Transverse colon (tissue), 4 donors: ENCODE results near the gene FANCC. TPM values are rescaled to one million over a fixed set of nuclear protein-coding genes. Genes with fewer than 3 reads are reported as not detected.
A peak's percentile ranks its signal among the peaks of the same experiment; 100 is the strongest.

Experiments used
- DNase-seq: peaks from one replicate; pipeline ENCODE4 v3.0.0-alpha.2; 2019
- H3K27ac ChIP-seq, 4 donors: fragments of 200-600 bp; sonication (generic); 2 replicates each; pipeline ENCODE4 v1.5.1; 2016 to 2018; ENCODE audit warnings: inconsistent platforms in 4 of 4
- H3K27me3 ChIP-seq: fragments of 200-600 bp; sonication (generic); 2 replicates; pipeline ENCODE4 v1.5.1; 2017; ENCODE audit warnings: inconsistent platforms
- H3K36me3 ChIP-seq, 4 donors: fragments of 200-600 bp; sonication (generic); 2 replicates each; pipeline ENCODE4 v1.5.1; 2017 to 2019; ENCODE audit warnings: inconsistent platforms in 4 of 4
- H3K4me1 ChIP-seq, 4 donors: fragments of 200-600 bp; sonication (generic); 2 replicates each; pipeline ENCODE4 v1.5.1; 2017 to 2020; ENCODE audit warnings: inconsistent platforms in 4 of 4
- H3K4me3 ChIP-seq, 4 donors: fragments of 200-600 bp; sonication (generic); 1 replicate in 1 of 4; 2 replicates in 3 of 4; pipeline versions ENCODE4 v1.5.1 to v1.6.1; 2017 to 2019; ENCODE audit warnings: inconsistent platforms in 4 of 4
- H3K9me3 ChIP-seq, 2 donors: fragments of 200-600 bp; sonication (generic); 2 replicates each; pipeline ENCODE4 v1.5.1; 2017 to 2019; ENCODE audit warnings: inconsistent platforms in 2 of 2
- CTCF ChIP-seq, 5 experiments: fragments of 200-600 bp in 3 of 5; fragments of 450-650 bp in 2 of 5; sonication (generic) in 3 of 5; IDR thresholded peaks; 1 replicate in 2 of 5; 2 replicates in 3 of 5; pipeline ENCODE4 v1.5.1; 2016 to 2017; ENCODE audit warnings: antibody characterized with exemption in 5 of 5, inconsistent platforms in 3 of 5, mild to moderate bottlenecking in 2 of 5, moderate library complexity in 1 of 5
- EP300 ChIP-seq: sonication (generic); formaldehyde crosslinking; IDR thresholded peaks from one replicate; pipeline ENCODE4 v1.6.1; 2017; ENCODE audit warnings: antibody characterized with exemption, low read depth
- POLR2A ChIP-seq: fragments of 450-650 bp; IDR thresholded peaks from one replicate; pipeline ENCODE4 v1.6.1; 2016; ENCODE audit warnings: antibody characterized with exemption, mild to moderate bottlenecking, moderate library complexity
- POLR2AphosphoS5 ChIP-seq, 3 donors: sonication (generic); formaldehyde crosslinking; IDR thresholded peaks; one replicate each; pipeline ENCODE4 v1.6.1; 2016; ENCODE audit warnings: antibody characterized with exemption in 3 of 3
- WGBS, 2 donors: methylation state at CpG; one replicate each; pipeline ENCODE4 v1.1.5; 2018; ENCODE audit warnings: low coverage in 1 of 2; 5-methylcytosine and 5-hydroxymethylcytosine counted together
- in situ Hi-C, 4 donors: fragments of 200-750 bp; cut with MboI; loops; one replicate each; pipeline versions ENCODE4 v1.15.0 to v1.15.1; 2017; ENCODE audit warnings: low sequenced_read_pairs in 3 of 4, low pct_ligation_motif_present in 1 of 4, low pct_unique_long_range_greater_than_20kb in 1 of 4
- intact Hi-C: fragments of 100-400 bp; cut with DNase I; formaldehyde crosslinking; loops from one replicate; pipeline ENCODE4 v1.15.1; 2023; ENCODE audit warnings: low total_unique reads
- total RNA-seq, 4 donors: library from RNA; depleted of rRNA; stranded (reverse); fragments of >200 nt; gene quantifications; one replicate each; pipeline ENCODE4 v1.1.0, GENCODE V29; 2016

The FANCC gene
- total RNA-seq, 4 donors from 2014 or later: 4.0 to 10.3 (median 9.5) TPM

GRCh38 chr9:95073042-95073607 lies 244.4 kb downstream of the FANCC start:
- Histone ChIP-seq H3K4me1 (peaks cover 35 to 79% (median 68%) of the 10 kb centered on the region in 4 donors), H3K9me3 (no peaks in the 10 kb centered on the region), H3K36me3 (no peaks in the 10 kb centered on the region), H3K27me3 (no peaks in the 10 kb centered on the region), H3K27ac (peak overlapping the region; percentile 33 to 66 (median 51)), H3K4me3 (no peak overlapping the region)
- TF ChIP-seq CTCF (IDR thresholded peaks at IDR 0.05): peak in 2 of 5 experiments; percentile 10 to 20
- no peak for TF ChIP-seq EP300
- TF ChIP-seq POLR2A: no peak
- DNase-seq: no peak
- intact Hi-C loops (loop anchor here (10.0 kb wide), 1 partner anchor 48 kb away; no protein-coding TSS in a partner anchor), in situ Hi-C loops (no loop called here)
- whole genome bisulfite sequencing, 2 donors: 82% methylated on average over 18 of the region's 18 CpGs; no CpG with 5 or more reads in 1 of the 2 donors

GRCh38 chr9:95071925-95072324 lies 245.6 kb downstream of the FANCC start:
- in situ Hi-C loops (no loop called here), intact Hi-C loops (loop anchor here (10.0 kb wide), 1 partner anchor 47 kb away; no protein-coding TSS in a partner anchor)
- TF ChIP-seq EP300: no peak
- TF ChIP-seq POLR2AphosphoS5 (IDR thresholded peaks at IDR 0.05): no peak
- TF ChIP-seq POLR2A: no peak
- no peak for TF ChIP-seq CTCF (IDR thresholded peaks at IDR 0.05)
- H3K4me3 ChIP-seq: no peak overlapping the region
- peak overlapping the region; percentile 4 to 66 (median 51) for H3K27ac ChIP-seq
- H3K27me3 ChIP-seq: no peaks in the 10 kb centered on the region
- H3K9me3 ChIP-seq: no peaks in the 10 kb centered on the region
- H3K4me1 ChIP-seq: peaks cover 33 to 74% (median 60%) of the 10 kb centered on the region in 4 donors
- WGBS, 2 donors: 80% methylated on average over 1 to 5 of the region's 5 CpGs
- no peak for DNase-seq
- H3K36me3 ChIP-seq: peaks cover 0 to 6% (median 0%) of the 10 kb centered on the region in 4 donors

- H3K36me3 ChIP-seq: peaks cover 0 to 6% (median 0%) of the 10 kb centered on the region in 4 donors
- H3K4me3 ChIP-seq: no peak overlapping the region
- DNase-seq: no peak
- no peaks in the 10 kb centered on the region for H3K9me3 ChIP-seq
- WGBS, 2 donors: 73 to 83% methylated on average over 1 to 5 of the region's 5 CpGs
- intact Hi-C loops: loop anchor here (10.0 kb wide), 1 partner anchor 47 kb away; no protein-coding TSS in a partner anchor
- in situ Hi-C loops: no loop called here
- no peak for TF ChIP-seq CTCF (IDR thresholded peaks at IDR 0.05)
- TF ChIP-seq EP300: no peak
- TF ChIP-seq POLR2A: no peak
- no peak for TF ChIP-seq POLR2AphosphoS5 (IDR thresholded peaks at IDR 0.05)
- no peaks in the 10 kb centered on the region for H3K27me3 ChIP-seq
- H3K27ac ChIP-seq: peak overlapping the region; percentile 4 to 66 (median 51)
- H3K4me1 ChIP-seq: peaks cover 28 to 74% (median 60%) of the 10 kb centered on the region in 4 donors
These were observed 246.1 kb downstream of the FANCC start for GRCh38 chr9:95071450-95071849.

GRCh38 chr9:95070549-95071021 lies 246.9 kb downstream of the FANCC start:
- H3K27me3 ChIP-seq: no peaks in the 10 kb centered on the region
- no peak overlapping the region for H3K4me3 ChIP-seq
- H3K4me1 ChIP-seq: peaks cover 20 to 74% (median 55%) of the 10 kb centered on the region in 4 donors
- H3K36me3 ChIP-seq: peaks cover 0 to 6% (median 0%) of the 10 kb centered on the region in 4 donors
- intact Hi-C loops (loop anchor here (10.0 kb wide), 1 partner anchor 46 kb away; no protein-coding TSS in a partner anchor), in situ Hi-C loops (no loop called here)
- TF ChIP-seq POLR2AphosphoS5 (IDR thresholded peaks at IDR 0.05) (peak in 1 of 3 donors; percentile 25), POLR2A (no peak)
- no peak for DNase-seq
- H3K27ac ChIP-seq: peak overlapping the region; percentile 62 to 91 (median 70)
- H3K9me3 ChIP-seq: no peaks in the 10 kb centered on the region
- 51 to 57% methylated on average over 2 to 8 of the region's 8 CpGs for WGBS, 2 donors
